ENCODE results near the gene GALNT6. TPM values are rescaled to one million over a fixed set of nuclear protein-coding genes. Genes with fewer than 3 reads are reported as not detected.

Gene GALNT6
- total and polyA plus RNA-seq, 2 experiments from 2014 or later: 4.3 to 9.4 TPM

DNA sequence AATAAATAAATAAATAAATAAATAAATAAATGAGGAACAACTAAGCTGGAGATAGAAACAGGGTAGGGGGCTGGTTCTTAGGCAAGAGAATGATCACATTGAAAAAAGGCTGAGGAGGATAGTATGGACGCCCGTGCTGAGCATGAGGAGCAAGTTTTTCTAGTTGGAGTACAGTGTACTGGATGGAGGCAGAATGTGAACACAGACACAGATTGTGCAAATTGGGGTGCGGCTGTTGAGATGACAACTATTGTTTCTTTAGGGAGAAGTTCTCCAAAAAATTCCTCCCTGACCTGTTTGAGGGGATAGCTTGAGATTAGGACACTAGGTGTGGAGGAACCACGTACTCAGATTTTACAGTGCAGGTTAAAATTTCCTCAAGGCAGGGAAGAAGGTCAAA is 66.3 kb downstream of the GALNT6 start:
- Histone ChIP-seq H3K4me1 (ENCODE audit: insufficient read depth) (peaks cover 24% of the 10 kb centered on the region), H3K27ac (no peak overlapping the region), H3K27me3 (replicated peaks; ENCODE audit: insufficient read depth) (no peaks in the 10 kb centered on the region), H3K9me3 (ENCODE audit: low read depth) (no peaks in the 10 kb centered on the region), H3K9ac (no peak overlapping the region), H3K4me3 (no peak overlapping the region), H4K20me1 (ENCODE audit: insufficient read depth) (no peaks in the 10 kb centered on the region), H2AFZ (no peak overlapping the region), H3K9me2 (ENCODE audit: insufficient read depth) (no peaks in the 10 kb centered on the region), H3K36me3 (ENCODE audit: low read depth) (no peaks in the 10 kb centered on the region), H3K4me2 (ENCODE audit: unreplicated experiment) (no peak overlapping the region), H3K79me2 (ENCODE audit: insufficient read depth) (no peaks in the 10 kb centered on the region), H3F3A (ENCODE audit: insufficient read depth) (peaks cover 19% of the 10 kb centered on the region)
- in situ Hi-C loops (cut with MboI): no loop called here
- no peak for TF ChIP-seq EZH2 (IDR thresholded peaks at IDR 0.05; ENCODE audit: insufficient read depth, poor library complexity, severe bottlenecking)
- no peak for TF ChIP-seq EZH2phosphoT487 (IDR thresholded peaks at IDR 0.05; ENCODE audit: insufficient read depth, low read depth)
- 83 to 89% methylated on average over 4 of the region's 4 CpGs for WGBS, 2 experiments (ENCODE audit: low coverage in 1 of 2, low lambda C conversion rate in 2 of 2, missing lambda C conversion rate in 2 of 2)
- no peak for DNase-seq

DNA sequence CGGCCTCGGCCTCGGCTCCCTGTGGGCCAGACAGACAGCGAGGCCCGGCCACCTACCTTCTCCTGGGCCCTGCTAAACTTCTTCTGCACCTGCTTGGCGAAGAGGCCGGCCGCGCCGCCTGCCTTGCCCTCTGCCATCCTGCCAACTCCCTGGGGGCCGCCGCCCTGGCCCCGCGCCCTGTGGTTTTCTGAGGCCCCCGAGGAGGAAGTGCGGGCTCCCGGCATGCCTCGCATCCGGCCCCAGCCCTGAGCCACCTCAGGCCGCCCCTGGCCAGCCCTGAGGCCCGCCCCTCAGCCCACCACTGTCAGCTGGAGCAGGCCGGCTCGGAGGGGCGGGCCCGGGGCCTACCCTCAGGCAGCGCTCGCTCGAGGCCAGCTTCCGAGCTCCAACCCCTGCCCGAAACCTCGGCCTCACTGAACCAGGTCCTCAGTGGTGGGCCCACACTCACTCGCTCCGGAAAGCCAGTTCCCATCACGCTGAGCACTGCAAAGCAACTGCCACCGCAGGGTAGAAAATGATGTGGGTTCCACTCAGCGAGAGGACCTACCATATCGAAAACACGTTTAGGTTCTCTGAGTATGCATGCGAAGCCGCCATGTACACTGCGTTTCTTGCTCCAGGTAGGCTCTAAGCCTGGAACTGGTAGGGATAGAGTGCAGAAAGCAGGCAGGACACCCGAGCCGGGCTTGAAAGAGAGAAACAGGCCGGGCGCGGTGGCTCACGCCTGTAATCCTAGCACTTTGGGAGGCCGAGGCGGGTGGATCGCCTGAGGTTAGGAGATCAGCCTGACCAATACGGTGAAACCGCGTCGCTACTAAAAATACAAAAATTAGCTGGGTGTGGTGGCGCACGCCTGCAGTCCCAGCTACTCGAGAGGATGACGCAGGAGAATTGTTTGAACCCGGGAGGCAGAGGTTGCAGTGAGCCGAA is 67.0 kb downstream of the GALNT6 start, which contains the start of gene BIN2:
Gene BIN2, minus strand, starts transcription at position 209 of the 930 bp plus-strand sequence. Its CDS starts 72 bp downstream, at position 137.
- Histone ChIP-seq H3K79me2 (ENCODE audit: insufficient read depth) (no peaks in the 10 kb centered on the region), H3K9me3 (ENCODE audit: low read depth) (no peaks in the 10 kb centered on the region), H3K4me1 (ENCODE audit: insufficient read depth) (peaks cover 24% of the 10 kb centered on the region), H3K9ac (no peak within 1 kb of the TSS), H3K36me3 (ENCODE audit: low read depth) (no peaks in the 10 kb centered on the region), H3K4me3 (no peak within 1 kb of the TSS), H3K9me2 (ENCODE audit: insufficient read depth) (no peaks in the 10 kb centered on the region), H3K27me3 (replicated peaks; ENCODE audit: insufficient read depth) (no peaks in the 10 kb centered on the region), H3F3A (ENCODE audit: insufficient read depth) (peaks cover 19% of the 10 kb centered on the region), H4K20me1 (ENCODE audit: insufficient read depth) (no peaks in the 10 kb centered on the region), H3K27ac (no peak within 1 kb of the TSS), H3K4me2 (ENCODE audit: unreplicated experiment) (no peak within 1 kb of the TSS), H2AFZ (no peak within 1 kb of the TSS)
- DNase-seq: no peak
- WGBS, 2 experiments (ENCODE audit: low coverage in 1 of 2, low lambda C conversion rate in 2 of 2, missing lambda C conversion rate in 2 of 2): 94 to 97% methylated on average over 44 to 58 of the region's 60 CpGs
- in situ Hi-C loops (cut with MboI): no loop called here
- no peak for TF ChIP-seq EZH2 (IDR thresholded peaks at IDR 0.05; ENCODE audit: insufficient read depth, poor library complexity, severe bottlenecking)
- no peak for TF ChIP-seq EZH2phosphoT487 (IDR thresholded peaks at IDR 0.05; ENCODE audit: insufficient read depth, low read depth)

DNA sequence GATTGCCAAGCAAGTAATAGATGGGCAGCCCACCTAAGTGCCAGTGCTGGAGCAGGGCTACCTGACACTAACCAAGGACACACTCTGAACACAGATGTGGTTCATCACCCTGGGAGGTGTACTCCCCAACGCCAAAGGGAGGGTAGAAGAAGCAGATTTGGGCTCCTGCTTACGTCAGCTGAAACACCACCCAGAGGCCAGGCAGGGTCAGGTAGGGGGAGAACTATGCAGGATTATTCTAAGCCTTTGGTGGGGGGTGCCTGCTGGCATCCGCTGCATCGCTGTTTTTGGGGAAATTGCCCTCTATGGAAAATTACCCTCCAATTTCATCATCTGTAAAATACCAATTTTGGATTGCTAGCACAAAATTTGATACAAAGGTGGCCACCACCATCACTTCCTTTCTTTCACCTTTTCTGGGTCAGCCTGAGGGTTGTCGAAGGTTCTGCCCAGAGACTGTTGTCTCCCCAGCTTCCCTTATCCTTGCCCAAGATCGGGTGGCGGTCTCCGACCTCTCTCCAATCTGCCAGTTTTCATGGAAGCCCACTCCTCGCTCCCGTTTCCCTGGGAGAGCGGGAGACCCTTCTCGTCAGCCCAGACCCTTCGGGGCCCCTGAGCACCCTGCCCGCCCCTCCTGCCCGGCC is 67.8 kb downstream of the GALNT6 start:
- Histone ChIP-seq H3K79me2 (ENCODE audit: insufficient read depth) (no peaks in the 10 kb centered on the region), H2AFZ (no peak overlapping the region), H3F3A (ENCODE audit: insufficient read depth) (peaks cover 19% of the 10 kb centered on the region), H3K36me3 (ENCODE audit: low read depth) (no peaks in the 10 kb centered on the region), H3K9me2 (ENCODE audit: insufficient read depth) (no peaks in the 10 kb centered on the region), H3K9ac (no peak overlapping the region), H3K9me3 (ENCODE audit: low read depth) (no peaks in the 10 kb centered on the region), H3K27ac (no peak overlapping the region), H4K20me1 (ENCODE audit: insufficient read depth) (no peaks in the 10 kb centered on the region), H3K27me3 (replicated peaks; ENCODE audit: insufficient read depth) (no peaks in the 10 kb centered on the region), H3K4me2 (ENCODE audit: unreplicated experiment) (no peak overlapping the region), H3K4me1 (ENCODE audit: insufficient read depth) (peaks cover 24% of the 10 kb centered on the region), H3K4me3 (no peak overlapping the region)
- DNase-seq: no peak
- WGBS, 2 experiments (ENCODE audit: low coverage in 1 of 2, low lambda C conversion rate in 2 of 2, missing lambda C conversion rate in 2 of 2): 92 to 93% methylated on average over 14 to 15 of the region's 15 CpGs
- no peak for TF ChIP-seq EZH2phosphoT487 (IDR thresholded peaks at IDR 0.05; ENCODE audit: insufficient read depth, low read depth)
- TF ChIP-seq EZH2 (IDR thresholded peaks at IDR 0.05; ENCODE audit: insufficient read depth, poor library complexity, severe bottlenecking): no peak
- in situ Hi-C loops (cut with MboI): no loop called here

DNA sequence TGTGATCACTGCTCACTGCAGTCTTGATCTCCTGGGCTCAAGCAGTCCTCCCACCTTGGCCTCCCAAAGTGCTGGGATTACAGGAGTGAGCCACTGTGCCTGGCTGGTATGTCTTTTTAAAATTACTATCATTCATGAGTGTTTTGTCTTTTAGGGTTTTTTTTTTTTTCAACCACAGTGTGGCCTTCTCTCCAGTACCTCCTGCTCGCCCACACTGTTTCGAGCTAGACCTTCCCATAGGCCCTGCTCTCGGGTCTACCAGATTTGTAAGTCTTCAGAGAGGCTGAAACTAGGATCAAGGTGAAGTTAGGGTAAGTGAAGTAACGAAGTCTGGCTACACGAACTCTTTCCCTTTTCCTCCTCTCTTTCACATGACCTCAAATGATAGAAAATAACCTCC is 68.8 kb downstream of the GALNT6 start:
- no peak overlapping the region for H3K9ac ChIP-seq
- no peaks in the 10 kb centered on the region for H3K79me2 ChIP-seq (ENCODE audit: insufficient read depth)
- H3K27ac ChIP-seq: no peak overlapping the region
- 85 to 86% methylated on average over 5 of the region's 5 CpGs for WGBS, 2 experiments (ENCODE audit: low coverage in 1 of 2, low lambda C conversion rate in 2 of 2, missing lambda C conversion rate in 2 of 2)
- no peaks in the 10 kb centered on the region for H3K36me3 ChIP-seq (ENCODE audit: low read depth)
- in situ Hi-C loops (cut with MboI): no loop called here
- H3K4me2 ChIP-seq (ENCODE audit: unreplicated experiment): no peak overlapping the region
- no peak overlapping the region for H2AFZ ChIP-seq
- H3K27me3 ChIP-seq (replicated peaks; ENCODE audit: insufficient read depth): no peaks in the 10 kb centered on the region
- peaks cover 22% of the 10 kb centered on the region for H3K4me1 ChIP-seq (ENCODE audit: insufficient read depth)
- H3K9me3 ChIP-seq (ENCODE audit: low read depth): no peaks in the 10 kb centered on the region
- peaks cover 15% of the 10 kb centered on the region for H3F3A ChIP-seq (ENCODE audit: insufficient read depth)
- no peak for DNase-seq
- TF ChIP-seq EZH2phosphoT487 (IDR thresholded peaks at IDR 0.05; ENCODE audit: insufficient read depth, low read depth) (no peak), EZH2 (IDR thresholded peaks at IDR 0.05; ENCODE audit: insufficient read depth, poor library complexity, severe bottlenecking) (no peak)
- H3K4me3 ChIP-seq: no peak overlapping the region
- H3K9me2 ChIP-seq (ENCODE audit: insufficient read depth): no peaks in the 10 kb centered on the region
- no peaks in the 10 kb centered on the region for H4K20me1 ChIP-seq (ENCODE audit: insufficient read depth)

Measured in GM23248 (cell line).